Neural progenitor cell (in vitro differentiated cells): ENCODE measurements around the gene MAP4K3. TPM values are rescaled to one million over a fixed set of nuclear protein-coding genes. Genes with fewer than 3 reads are reported as not detected.

Experiments used
- DNase-seq: peaks from one replicate; pipeline ENCODE4 v3.0.0-alpha.2; 2016; ENCODE audit warnings: low spot score
- H2AFZ ChIP-seq: fragments of 200-600 bp; sonication (generic); replicated peaks from 2 replicates; pipeline ENCODE4 v1.6.1; 2016; ENCODE audit warnings: antibody characterized with exemption
- H3F3A ChIP-seq: fragments of 200-600 bp; sonication (generic); 2 replicates; pipeline ENCODE4 v1.6.1; 2016; ENCODE audit warnings: antibody characterized with exemption, low read depth
- H3K27ac ChIP-seq: fragments of 200-600 bp; sonication (generic); 2 replicates; pipeline ENCODE4 v1.5.1; 2016; ENCODE audit warnings: mild to moderate bottlenecking
- H3K27me3 ChIP-seq: fragments of 200-600 bp; sonication (generic); 2 replicates; pipeline ENCODE4 v1.6.1; 2016; ENCODE audit warnings: mild to moderate bottlenecking, moderate library complexity
- H3K36me3 ChIP-seq: fragments of 200-600 bp; sonication (generic); 2 replicates; pipeline ENCODE4 v1.5.1; 2016
- H3K4me1 ChIP-seq: fragments of 200-600 bp; sonication (generic); 2 replicates; pipeline ENCODE4 v1.6.1; 2016; ENCODE audit warnings: mixed run types
- H3K4me2 ChIP-seq: fragments of 200-600 bp; sonication (generic); 2 replicates; pipeline ENCODE4 v1.6.1; 2016
- H3K4me3 ChIP-seq: fragments of 200-600 bp; sonication (generic); 2 replicates; pipeline ENCODE4 v1.5.1; 2016
- H3K79me2 ChIP-seq: fragments of 200-600 bp; sonication (generic); 2 replicates; pipeline ENCODE4 v1.6.1; 2016; ENCODE audit warnings: low read depth
- H3K9ac ChIP-seq: fragments of 200-600 bp; sonication (generic); 2 replicates; pipeline ENCODE4 v1.6.1; 2016
- H3K9me3 ChIP-seq: fragments of 200-600 bp; sonication (generic); 2 replicates; pipeline ENCODE4 v1.5.1; 2016; ENCODE audit warnings: low read depth
- H4K20me1 ChIP-seq: fragments of 200-600 bp; sonication (generic); 2 replicates; pipeline ENCODE4 v1.6.1; 2016; ENCODE audit warnings: low read depth
- H3K27ac Mint-ChIP-seq: 3 replicates; pipeline ENCODE4 v1.8.0; 2021; ENCODE audit warnings: mixed read lengths
- H3K27me3 Mint-ChIP-seq: 2 replicates; pipeline ENCODE4 v1.8.0; 2022; ENCODE audit warnings: low read depth, mild to moderate bottlenecking, inconsistent platforms, moderate library complexity, mixed read lengths; ENCODE audit not compliant: insufficient read depth
- H3K36me3 Mint-ChIP-seq: 3 replicates; pipeline ENCODE4 v1.8.0; 2021; ENCODE audit warnings: mixed read lengths
- H3K4me1 Mint-ChIP-seq: 3 replicates; pipeline ENCODE4 v1.8.0; 2021; ENCODE audit warnings: mixed read lengths
- H3K4me3 Mint-ChIP-seq: 3 replicates; pipeline ENCODE4 v1.8.0; 2021; ENCODE audit warnings: mild to moderate bottlenecking, moderate library complexity, mixed read lengths
- H3K9me3 Mint-ChIP-seq: 3 replicates; pipeline ENCODE4 v1.8.0; 2020; ENCODE audit warnings: mixed read lengths
- EZH2 ChIP-seq: fragments of 200-600 bp; sonication (generic); IDR thresholded peaks from 2 replicates; pipeline ENCODE4 v1.6.1; 2017; ENCODE audit warnings: antibody characterized with exemption, mild to moderate bottlenecking, moderate library complexity
- EZH2phosphoT487 ChIP-seq: fragments of 200-600 bp; sonication (generic); IDR thresholded peaks from 2 replicates; pipeline ENCODE4 v1.6.1; 2017; ENCODE audit warnings: antibody characterized with exemption
- total RNA-seq: library from RNA; depleted of rRNA; stranded (reverse); fragments of >200 nt; gene quantifications from 2 replicates; pipeline ENCODE4 v1.2.3, GENCODE V29; 2015; ENCODE audit warnings: low replicate concordance
- TF ChIP-seq, protein P1 (sequence below): fragments of 200-600 bp; sonication (generic); IDR thresholded peaks from 2 replicates; pipeline ENCODE4 v1.5.1; 2017; ENCODE audit warnings: antibody characterized with exemption, mild to moderate bottlenecking

The MAP4K3 gene
- total RNA-seq, 1 donor from 2014 or later, result 79.5 TPM

GRCh38 chr2:39243469-39244123 lies 193.5 kb downstream of the MAP4K3 start, which contains the start of gene CDKL4:
CDKL4 (minus strand) TSS chr2:39243970.
- H3F3A ChIP-seq, result no peaks in the 10 kb centered on the region
- Mint-ChIP-seq H3K9me3 (peaks cover 2% of the 10 kb centered on the region), H3K27ac (no peak within 1 kb of the TSS), H3K4me3 (no peak within 1 kb of the TSS), H3K4me1 (peaks cover 3% of the 10 kb centered on the region), H3K36me3 (peaks cover 11% of the 10 kb centered on the region), H3K27me3 (peaks cover 2% of the 10 kb centered on the region)
- no peaks in the 10 kb centered on the region for H3K4me1 ChIP-seq
- H3K36me3 ChIP-seq, result no peaks in the 10 kb centered on the region
- H3K27me3 ChIP-seq, result no peaks in the 10 kb centered on the region
- H3K9ac ChIP-seq, result no peak within 1 kb of the TSS
- no peak within 1 kb of the TSS for H3K4me3 ChIP-seq
- H2AFZ ChIP-seq, result no peak within 1 kb of the TSS
- no peak for DNase-seq
- no peaks in the 10 kb centered on the region for H3K79me2 ChIP-seq
- no peaks in the 10 kb centered on the region for H3K9me3 ChIP-seq
- H4K20me1 ChIP-seq, result no peaks in the 10 kb centered on the region
- no peak within 1 kb of the TSS for H3K4me2 ChIP-seq
- TF ChIP-seq, protein P1, sequence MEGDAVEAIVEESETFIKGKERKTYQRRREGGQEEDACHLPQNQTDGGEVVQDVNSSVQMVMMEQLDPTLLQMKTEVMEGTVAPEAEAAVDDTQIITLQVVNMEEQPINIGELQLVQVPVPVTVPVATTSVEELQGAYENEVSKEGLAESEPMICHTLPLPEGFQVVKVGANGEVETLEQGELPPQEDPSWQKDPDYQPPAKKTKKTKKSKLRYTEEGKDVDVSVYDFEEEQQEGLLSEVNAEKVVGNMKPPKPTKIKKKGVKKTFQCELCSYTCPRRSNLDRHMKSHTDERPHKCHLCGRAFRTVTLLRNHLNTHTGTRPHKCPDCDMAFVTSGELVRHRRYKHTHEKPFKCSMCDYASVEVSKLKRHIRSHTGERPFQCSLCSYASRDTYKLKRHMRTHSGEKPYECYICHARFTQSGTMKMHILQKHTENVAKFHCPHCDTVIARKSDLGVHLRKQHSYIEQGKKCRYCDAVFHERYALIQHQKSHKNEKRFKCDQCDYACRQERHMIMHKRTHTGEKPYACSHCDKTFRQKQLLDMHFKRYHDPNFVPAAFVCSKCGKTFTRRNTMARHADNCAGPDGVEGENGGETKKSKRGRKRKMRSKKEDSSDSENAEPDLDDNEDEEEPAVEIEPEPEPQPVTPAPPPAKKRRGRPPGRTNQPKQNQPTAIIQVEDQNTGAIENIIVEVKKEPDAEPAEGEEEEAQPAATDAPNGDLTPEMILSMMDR, result no peak
- TF ChIP-seq EZH2, result no peak
- no peak for TF ChIP-seq EZH2phosphoT487
- H3K27ac ChIP-seq, result no peak within 1 kb of the TSS

DNA sequence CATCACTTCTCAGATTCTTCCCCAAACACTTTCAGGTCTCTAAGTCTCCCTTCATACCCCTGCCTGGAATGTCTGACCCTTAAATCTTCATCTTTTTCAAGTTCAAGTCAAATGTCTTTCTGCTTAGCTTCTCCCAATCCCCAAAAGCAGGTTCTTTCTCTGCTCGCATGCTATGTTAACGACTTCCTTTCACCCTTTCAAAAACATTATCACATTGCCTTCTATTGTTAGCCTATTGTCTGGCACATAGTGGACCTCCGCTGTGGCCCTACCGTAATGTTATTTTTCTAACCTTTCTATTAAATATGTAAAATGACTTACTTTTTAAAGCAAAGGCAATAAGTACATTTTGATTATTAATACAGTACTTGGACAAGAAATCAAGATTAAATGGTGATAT lies 195.5 kb downstream of the MAP4K3 start:
- no peaks in the 10 kb centered on the region for H3K9me3 ChIP-seq
- H3K79me2 ChIP-seq, result no peaks in the 10 kb centered on the region

GRCh38 chr2:39240758-39241157 lies 196.3 kb downstream of the MAP4K3 start:
- H4K20me1 ChIP-seq, result no peaks in the 10 kb centered on the region
- peaks cover 2% of the 10 kb centered on the region for H3K27me3 Mint-ChIP-seq
- DNase-seq, result no peak
- no peaks in the 10 kb centered on the region for H3K36me3 ChIP-seq
- H3K27ac Mint-ChIP-seq, result no peak overlapping the region
- H3K4me3 ChIP-seq, result no peak overlapping the region
- no peak overlapping the region for H2AFZ ChIP-seq
- H3K36me3 Mint-ChIP-seq, result peaks cover 10% of the 10 kb centered on the region
- H3K9me3 ChIP-seq, result no peaks in the 10 kb centered on the region
- peaks cover 3% of the 10 kb centered on the region for H3K4me1 Mint-ChIP-seq
- no peaks in the 10 kb centered on the region for H3K79me2 ChIP-seq
- TF ChIP-seq, protein P1, result no peak
- TF ChIP-seq EZH2phosphoT487 (no peak), EZH2 (no peak)
- H3K27ac ChIP-seq, result no peak overlapping the region
- H3K4me3 Mint-ChIP-seq, result no peak overlapping the region
- H3K9ac ChIP-seq, result no peak overlapping the region
- no peak overlapping the region for H3K4me2 ChIP-seq
- no peaks in the 10 kb centered on the region for H3K27me3 ChIP-seq
- no peaks in the 10 kb centered on the region for H3K4me1 ChIP-seq
- H3K9me3 Mint-ChIP-seq, result peaks cover 7% of the 10 kb centered on the region
- no peaks in the 10 kb centered on the region for H3F3A ChIP-seq

More for the DNA sequence above, 195.5 kb downstream of the MAP4K3 start:
- no peak for DNase-seq
- no peak for TF ChIP-seq EZH2phosphoT487
- TF ChIP-seq EZH2, result no peak
- TF ChIP-seq, protein P1, result no peak
- no peak overlapping the region for H3K4me2 ChIP-seq
- Mint-ChIP-seq H3K9me3 (peaks cover 2% of the 10 kb centered on the region), H3K36me3 (peaks cover 10% of the 10 kb centered on the region), H3K4me1 (peaks cover 3% of the 10 kb centered on the region), H3K27ac (no peak overlapping the region), H3K27me3 (peaks cover 2% of the 10 kb centered on the region), H3K4me3 (no peak overlapping the region)
- no peak overlapping the region for H3K9ac ChIP-seq
- no peaks in the 10 kb centered on the region for H3F3A ChIP-seq
- H3K4me1 ChIP-seq, result no peaks in the 10 kb centered on the region
- H3K27ac ChIP-seq, result no peak overlapping the region
- H3K36me3 ChIP-seq, result no peaks in the 10 kb centered on the region
- H4K20me1 ChIP-seq, result no peaks in the 10 kb centered on the region
- no peak overlapping the region for H3K4me3 ChIP-seq
- no peaks in the 10 kb centered on the region for H3K27me3 ChIP-seq
- no peak overlapping the region for H2AFZ ChIP-seq
